HEK293T (cell line): ENCODE measurements around the gene SLMAP.

Experiments used
- BHLHE40 ChIP-seq: fragments of 450-650 bp; IDR thresholded peaks from 2 replicates; pipeline ENCODE4 v1.6.1; 2016; ENCODE audit warnings: mild to moderate bottlenecking, moderate library complexity, borderline replicate concordance
- CTBP1 ChIP-seq: fragments of 450-650 bp; IDR thresholded peaks from 2 replicates; pipeline ENCODE4 v1.6.1; 2016; ENCODE audit warnings: borderline replicate concordance
- ELF4 ChIP-seq: fragments of 450-650 bp; IDR thresholded peaks from 2 replicates; pipeline ENCODE4 v1.6.1; 2017; ENCODE audit warnings: antibody characterized with exemption
- FOXA1 ChIP-seq: fragments of 450-650 bp; IDR thresholded peaks from 2 replicates; pipeline ENCODE4 v1.6.1; 2016; ENCODE audit warnings: mild to moderate bottlenecking
- FOXK2 ChIP-seq: fragments of 450-650 bp; IDR thresholded peaks from 2 replicates; pipeline ENCODE4 v1.6.1; 2016; ENCODE audit warnings: mild to moderate bottlenecking
- FOXM1 ChIP-seq: fragments of 450-650 bp; IDR thresholded peaks from 2 replicates; pipeline ENCODE4 v1.6.1; 2017; ENCODE audit warnings: mild to moderate bottlenecking, borderline replicate concordance
- HDGF ChIP-seq: fragments of 450-650 bp; IDR thresholded peaks from 2 replicates; pipeline ENCODE4 v1.6.1; 2017; ENCODE audit warnings: antibody characterized with exemption, borderline replicate concordance
- NFRKB ChIP-seq: fragments of 450-650 bp; IDR thresholded peaks from 2 replicates; pipeline ENCODE4 v1.6.1; 2016; ENCODE audit warnings: mild to moderate bottlenecking, moderate library complexity
- SP1 ChIP-seq: fragments of 450-650 bp; IDR thresholded peaks from 2 replicates; pipeline ENCODE4 v1.6.1; 2017
- SUZ12 ChIP-seq: fragments of 450-650 bp; IDR thresholded peaks from 2 replicates; pipeline ENCODE4 v1.6.1; 2016; ENCODE audit warnings: mild to moderate bottlenecking
- ZNF384 ChIP-seq: fragments of 450-650 bp; IDR thresholded peaks from 2 replicates; pipeline ENCODE4 v1.6.1; 2016
- TF ChIP-seq, protein P1 (sequence below): fragments of 450-650 bp; IDR thresholded peaks from 2 replicates; pipeline ENCODE4 v1.6.1; 2016

DNA sequence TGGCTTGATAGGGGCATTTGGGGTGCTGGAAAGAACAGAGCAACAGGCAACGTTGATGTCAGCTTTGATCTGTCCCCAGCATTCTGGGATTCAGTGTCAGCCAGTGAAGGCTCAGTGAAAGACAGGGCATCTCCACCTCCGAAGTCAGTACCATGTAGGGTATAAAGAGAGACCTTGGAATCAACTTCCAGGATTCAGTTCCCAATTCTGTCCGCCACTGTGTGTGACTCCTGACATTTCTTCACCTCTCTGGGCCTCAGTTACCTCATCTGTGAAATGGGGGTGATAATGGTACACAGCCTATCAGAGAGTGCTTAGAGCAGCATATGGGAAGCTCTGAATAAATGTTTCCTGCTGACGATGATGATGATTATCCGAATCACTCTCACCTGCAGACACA, 196.5 kb downstream of the SLMAP start:
- TF ChIP-seq CTBP1 (no peak), FOXA1 (no peak), ZNF384 (no peak), FOXM1 (no peak), ELF4 (no peak), NFRKB (no peak), SUZ12 (no peak), SP1 (no peak), FOXK2 (no peak), HDGF (no peak), BHLHE40 (no peak)
- TF ChIP-seq, protein P1, sequence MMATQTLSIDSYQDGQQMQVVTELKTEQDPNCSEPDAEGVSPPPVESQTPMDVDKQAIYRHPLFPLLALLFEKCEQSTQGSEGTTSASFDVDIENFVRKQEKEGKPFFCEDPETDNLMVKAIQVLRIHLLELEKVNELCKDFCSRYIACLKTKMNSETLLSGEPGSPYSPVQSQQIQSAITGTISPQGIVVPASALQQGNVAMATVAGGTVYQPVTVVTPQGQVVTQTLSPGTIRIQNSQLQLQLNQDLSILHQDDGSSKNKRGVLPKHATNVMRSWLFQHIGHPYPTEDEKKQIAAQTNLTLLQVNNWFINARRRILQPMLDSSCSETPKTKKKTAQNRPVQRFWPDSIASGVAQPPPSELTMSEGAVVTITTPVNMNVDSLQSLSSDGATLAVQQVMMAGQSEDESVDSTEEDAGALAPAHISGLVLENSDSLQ = no peak
